Mesothelial cell of epicardium (in vitro differentiated cells): ENCODE results near the gene SMG7. TPM values are rescaled to one million over a fixed set of nuclear protein-coding genes. Genes with fewer than 3 reads are reported as not detected.

Experiments used
- DNase-seq, 2 experiments: peaks; one replicate each; pipeline ENCODE4 v3.0.0; 2021; ENCODE audit warnings: low spot score in 2 of 2; ENCODE audit not compliant: unreplicated experiment in 2 of 2
- H3K27ac Mint-ChIP-seq: 2 replicates; pipeline ENCODE4 v1.8.0; 2021; ENCODE audit warnings: mixed read lengths
- H3K27me3 Mint-ChIP-seq: 2 replicates; pipeline ENCODE4 v1.8.0; 2021; ENCODE audit warnings: low read depth, mixed read lengths
- H3K36me3 Mint-ChIP-seq: 2 replicates; pipeline ENCODE4 v1.8.0; 2021; ENCODE audit warnings: mixed read lengths
- H3K4me1 Mint-ChIP-seq: 2 replicates; pipeline ENCODE4 v1.8.0; 2021; ENCODE audit warnings: mixed read lengths
- H3K4me3 Mint-ChIP-seq: 2 replicates; pipeline ENCODE4 v1.8.0; 2021; ENCODE audit warnings: mild to moderate bottlenecking, moderate library complexity, mixed read lengths
- H3K9me3 Mint-ChIP-seq: 2 replicates; pipeline ENCODE4 v1.8.0; 2021; ENCODE audit warnings: mixed read lengths
- total RNA-seq: library from RNA; stranded (reverse); gene quantifications from 3 replicates; pipeline ENCODE4 v1.2.1, GENCODE V29; 2021
- TF ChIP-seq, protein P1 (sequence below): fragments of 200-600 bp; sonication (generic); IDR thresholded peaks from one replicate; pipeline ENCODE4 v1.5.0; 2021; ENCODE audit warnings: antibody characterized with exemption; ENCODE audit not compliant: unreplicated experiment

SMG7 gene
- total RNA-seq, 1 donor from 2014 or later: 60.6 TPM

DNA sequence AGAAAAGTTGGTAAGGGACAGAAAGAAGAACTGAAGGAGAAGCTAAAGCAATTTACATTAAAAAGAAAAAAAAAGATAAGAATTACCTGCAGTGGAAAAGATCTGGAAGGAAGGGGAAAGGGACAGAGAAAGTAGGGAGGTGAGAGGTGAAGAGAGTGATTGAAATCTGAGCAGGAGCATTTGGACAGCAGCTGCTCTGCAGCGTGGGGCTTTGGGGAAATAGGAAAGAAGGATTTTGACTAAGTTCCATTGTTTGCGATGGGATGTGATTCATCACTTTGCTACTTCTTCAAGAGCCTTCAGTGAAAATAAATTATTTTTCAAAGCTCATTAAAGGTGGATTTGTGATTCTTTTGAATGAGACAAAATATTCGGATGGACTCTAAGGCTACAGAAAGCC is 28.1 kb upstream of the SMG7 start:
- Mint-ChIP-seq H3K4me1 (no peaks in the 10 kb centered on the region), H3K36me3 (no peaks in the 10 kb centered on the region), H3K27ac (no peak overlapping the region), H3K9me3 (no peaks in the 10 kb centered on the region), H3K4me3 (no peak overlapping the region), H3K27me3 (no peaks in the 10 kb centered on the region)
- TF ChIP-seq, protein P1, sequence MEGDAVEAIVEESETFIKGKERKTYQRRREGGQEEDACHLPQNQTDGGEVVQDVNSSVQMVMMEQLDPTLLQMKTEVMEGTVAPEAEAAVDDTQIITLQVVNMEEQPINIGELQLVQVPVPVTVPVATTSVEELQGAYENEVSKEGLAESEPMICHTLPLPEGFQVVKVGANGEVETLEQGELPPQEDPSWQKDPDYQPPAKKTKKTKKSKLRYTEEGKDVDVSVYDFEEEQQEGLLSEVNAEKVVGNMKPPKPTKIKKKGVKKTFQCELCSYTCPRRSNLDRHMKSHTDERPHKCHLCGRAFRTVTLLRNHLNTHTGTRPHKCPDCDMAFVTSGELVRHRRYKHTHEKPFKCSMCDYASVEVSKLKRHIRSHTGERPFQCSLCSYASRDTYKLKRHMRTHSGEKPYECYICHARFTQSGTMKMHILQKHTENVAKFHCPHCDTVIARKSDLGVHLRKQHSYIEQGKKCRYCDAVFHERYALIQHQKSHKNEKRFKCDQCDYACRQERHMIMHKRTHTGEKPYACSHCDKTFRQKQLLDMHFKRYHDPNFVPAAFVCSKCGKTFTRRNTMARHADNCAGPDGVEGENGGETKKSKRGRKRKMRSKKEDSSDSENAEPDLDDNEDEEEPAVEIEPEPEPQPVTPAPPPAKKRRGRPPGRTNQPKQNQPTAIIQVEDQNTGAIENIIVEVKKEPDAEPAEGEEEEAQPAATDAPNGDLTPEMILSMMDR: no peak
- no peak for DNase-seq

DNA sequence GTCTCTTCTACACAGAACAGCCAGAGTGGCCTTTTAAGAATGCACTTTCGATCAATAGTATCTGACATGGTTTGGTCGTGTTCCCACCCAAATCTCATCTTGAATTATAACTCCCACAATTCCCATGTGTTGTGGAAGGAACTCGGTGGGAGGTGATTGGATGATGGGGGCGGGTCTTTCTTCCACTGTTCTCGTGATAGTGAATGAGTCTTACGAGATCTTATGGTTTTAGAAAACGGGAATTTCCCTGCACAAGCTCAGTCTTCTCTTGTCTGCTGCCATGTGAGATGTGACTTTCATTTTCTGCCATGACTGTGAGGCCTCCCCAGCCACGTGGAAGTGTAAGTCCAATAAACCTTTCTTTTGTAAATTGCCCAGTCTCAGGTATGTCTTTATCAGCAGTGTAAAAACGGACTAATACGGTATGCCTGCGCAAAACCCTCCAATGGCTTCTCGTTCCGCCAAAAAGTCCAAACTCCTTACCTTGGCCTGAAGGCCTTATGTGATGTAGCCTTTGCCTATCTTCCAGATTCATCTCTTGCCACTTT is 23.0 kb upstream of the SMG7 start:
- Mint-ChIP-seq H3K9me3 (no peaks in the 10 kb centered on the region), H3K27me3 (no peaks in the 10 kb centered on the region), H3K4me3 (no peak overlapping the region), H3K27ac (no peak overlapping the region), H3K4me1 (peaks cover 6% of the 10 kb centered on the region), H3K36me3 (no peaks in the 10 kb centered on the region)
- DNase-seq: no peak
- TF ChIP-seq, protein P1: no peak

DNA sequence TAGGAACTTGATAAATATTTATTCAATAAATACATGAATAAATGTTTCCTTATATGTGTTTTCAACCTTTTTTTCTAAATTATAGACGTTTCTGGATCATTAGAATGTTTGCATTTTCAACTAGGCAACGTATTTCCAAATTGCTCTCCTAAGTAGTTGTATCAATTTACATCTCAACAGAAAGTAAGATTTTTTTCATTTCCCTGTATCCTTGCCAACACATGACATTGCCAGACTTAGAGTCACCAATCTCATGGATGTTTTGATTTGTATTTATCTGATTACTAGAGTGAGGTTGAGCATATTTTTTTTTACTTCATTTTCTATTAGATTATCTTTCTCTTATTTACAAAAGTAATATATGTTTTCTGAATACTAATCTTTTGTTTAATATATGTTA is 22.2 kb upstream of the SMG7 start:
- Mint-ChIP-seq H3K9me3 (no peaks in the 10 kb centered on the region), H3K27ac (no peak overlapping the region), H3K4me3 (no peak overlapping the region), H3K27me3 (no peaks in the 10 kb centered on the region), H3K36me3 (no peaks in the 10 kb centered on the region), H3K4me1 (peaks cover 6% of the 10 kb centered on the region)
- no peak for DNase-seq
- TF ChIP-seq, protein P1: no peak

DNA sequence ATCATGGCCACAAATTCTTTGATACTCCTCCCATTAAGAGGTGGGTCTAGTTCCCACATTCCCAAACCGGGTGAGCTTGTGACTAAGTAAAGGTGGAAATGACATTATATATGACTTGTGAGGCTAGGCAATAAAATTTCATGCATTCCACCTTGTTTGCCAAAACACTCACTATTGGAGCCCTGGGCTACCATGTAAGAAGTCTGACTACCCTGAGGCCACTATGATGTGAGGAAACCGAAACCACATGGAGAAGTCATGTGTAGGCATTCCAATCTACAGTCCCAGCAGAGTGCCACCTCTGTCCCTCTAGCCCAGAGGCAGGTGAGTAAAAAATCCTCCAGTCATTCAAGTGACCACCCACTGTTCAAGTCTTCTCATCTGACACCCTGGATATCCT is 17.9 kb upstream of the SMG7 start:
- Mint-ChIP-seq H3K27me3 (no peaks in the 10 kb centered on the region), H3K36me3 (no peaks in the 10 kb centered on the region), H3K9me3 (peaks cover 2% of the 10 kb centered on the region), H3K27ac (no peak overlapping the region), H3K4me3 (no peak overlapping the region), H3K4me1 (peaks cover 9% of the 10 kb centered on the region)
- TF ChIP-seq, protein P1: no peak
- no peak for DNase-seq

DNA sequence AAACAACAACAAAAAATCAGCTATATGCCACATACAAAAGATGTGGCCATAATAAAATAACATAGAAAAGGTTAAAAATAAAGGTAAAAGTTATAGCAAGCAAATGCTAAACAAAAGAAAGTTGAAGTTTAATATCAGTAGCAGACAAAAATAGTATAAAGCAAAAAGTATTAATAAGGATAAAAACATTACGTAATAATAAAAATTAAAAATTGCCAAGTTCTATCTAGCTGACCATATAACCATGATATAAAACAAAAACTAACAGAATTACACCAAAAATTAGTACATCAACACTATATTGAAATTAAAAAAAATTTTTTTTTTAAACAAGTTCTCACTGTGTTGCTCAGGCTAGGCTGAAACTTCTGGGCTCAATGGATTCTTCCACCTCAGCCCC is 15.5 kb upstream of the SMG7 start:
- Mint-ChIP-seq H3K9me3 (peaks cover 10% of the 10 kb centered on the region), H3K4me1 (peaks cover 7% of the 10 kb centered on the region), H3K36me3 (peaks cover 4% of the 10 kb centered on the region), H3K27ac (no peak overlapping the region), H3K4me3 (no peak overlapping the region), H3K27me3 (no peaks in the 10 kb centered on the region)
- DNase-seq: no peak
- TF ChIP-seq, protein P1: no peak

DNA sequence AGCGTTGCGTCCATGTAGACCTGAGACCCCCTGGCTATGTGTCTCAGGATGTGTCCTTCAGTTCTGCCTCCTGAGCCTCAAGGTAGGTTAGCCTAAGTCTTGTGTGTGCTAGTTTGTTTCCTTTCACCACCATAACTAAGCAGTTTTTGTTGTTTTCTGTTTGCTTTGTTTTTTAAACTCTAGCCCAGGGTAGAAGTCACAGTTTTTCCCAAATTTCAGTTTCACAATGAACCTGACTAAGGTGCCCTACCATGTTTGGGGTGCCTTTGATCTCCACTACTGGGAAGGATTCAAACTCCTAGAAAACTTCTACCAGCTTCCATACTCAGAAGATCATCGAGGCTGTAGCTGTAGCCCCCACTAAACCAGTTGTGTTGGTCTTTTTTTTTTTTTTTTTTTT is 14.8 kb upstream of the SMG7 start:
- Mint-ChIP-seq H3K27ac (no peak overlapping the region), H3K4me1 (peaks cover 9% of the 10 kb centered on the region), H3K27me3 (no peaks in the 10 kb centered on the region), H3K9me3 (peaks cover 10% of the 10 kb centered on the region), H3K36me3 (peaks cover 4% of the 10 kb centered on the region), H3K4me3 (no peak overlapping the region)
- TF ChIP-seq, protein P1: no peak
- no peak for DNase-seq
